GM18505 (cell line): ENCODE data around the gene ATP2B2.

Experiments
- ATAC-seq: cut with Tn5 transposase; IDR thresholded peaks from one replicate; pipeline ENCODE4 v1.9.1; 2021; ENCODE audit not compliant: unreplicated experiment
- POLR2A ChIP-seq: IDR thresholded peaks from 4 replicates; pipeline ENCODE4 v1.6.1; 2011; ENCODE audit warnings: borderline replicate concordance; ENCODE audit not compliant: insufficient read depth, insufficient read length; ENCODE audit errors: extremely low read depth

ATP2B2 gene

GRCh38 chr3:10505050-10505790 lies at the start of gene ATP2B2:
Gene ATP2B2, minus strand, starts transcription at chr3:10505586. Its CDS starts 56,043 bp downstream, at chr3:10449543.
- ATAC-seq: no peak
- TF ChIP-seq POLR2A: no peak

- ATAC-seq: no peak
These were observed 49.4 kb upstream of the ATP2B2 start for GRCh38 chr3:10554746-10555145.

DNA sequence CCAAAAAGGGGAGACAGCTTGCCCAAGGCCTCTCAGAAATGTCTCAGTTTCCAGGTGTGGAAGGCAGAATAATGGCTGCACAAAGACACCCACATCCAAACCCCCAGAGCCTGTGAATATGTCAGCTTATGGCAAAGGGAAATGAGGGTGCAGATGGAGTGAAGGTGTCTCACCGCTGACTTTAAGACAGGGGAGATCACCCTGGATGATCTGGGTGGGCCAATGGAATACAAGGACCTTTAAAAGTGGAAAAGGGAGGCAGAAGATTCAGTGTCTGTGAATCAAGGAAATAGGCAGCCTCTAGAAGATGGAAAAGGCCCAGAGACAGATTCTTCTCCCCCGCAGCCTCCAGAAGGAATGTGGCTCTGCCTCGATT lies 48.8 kb upstream of the ATP2B2 start:
- ATAC-seq: no peak
- TF ChIP-seq POLR2A: no peak

More at GRCh38 chr3:10554746-10555145, 49.4 kb upstream of the ATP2B2 start:
- no peak for TF ChIP-seq POLR2A

DNA sequence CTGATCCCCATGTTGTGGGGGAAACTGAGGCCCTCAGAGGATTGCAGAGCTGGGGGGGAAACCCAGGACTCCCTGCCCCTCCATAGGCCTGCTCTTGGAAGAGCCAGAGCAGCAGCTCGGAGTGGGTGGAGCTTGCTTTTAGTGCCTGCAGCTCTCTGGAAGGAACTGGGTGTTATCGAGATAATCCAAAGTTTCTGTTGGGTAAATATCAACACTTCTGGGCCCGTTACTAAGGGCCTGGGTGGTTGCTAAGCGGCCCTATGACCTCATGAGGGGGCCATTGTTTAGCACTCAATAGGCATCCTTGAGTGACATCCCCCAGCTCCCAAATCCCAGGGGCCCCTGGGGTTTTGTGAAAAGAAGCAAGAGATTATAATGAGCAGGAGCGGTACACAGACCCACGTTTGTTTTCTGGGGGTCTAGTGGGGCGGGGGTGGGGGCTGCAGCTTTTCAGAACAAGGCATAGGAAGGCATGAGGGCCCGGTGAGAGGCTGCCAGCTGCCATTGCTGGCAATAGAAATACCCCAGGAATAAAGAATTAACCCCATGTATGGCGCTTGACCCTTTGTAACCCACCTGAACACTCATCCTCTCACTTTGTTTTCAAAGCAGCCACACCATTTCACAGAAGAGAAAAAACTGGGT lies 48.3 kb upstream of the ATP2B2 start:
- TF ChIP-seq POLR2A: no peak
- ATAC-seq: no peak

GRCh38 chr3:10552631-10552943 lies 47.2 kb upstream of the ATP2B2 start:
- ATAC-seq: no peak
- no peak for TF ChIP-seq POLR2A

DNA sequence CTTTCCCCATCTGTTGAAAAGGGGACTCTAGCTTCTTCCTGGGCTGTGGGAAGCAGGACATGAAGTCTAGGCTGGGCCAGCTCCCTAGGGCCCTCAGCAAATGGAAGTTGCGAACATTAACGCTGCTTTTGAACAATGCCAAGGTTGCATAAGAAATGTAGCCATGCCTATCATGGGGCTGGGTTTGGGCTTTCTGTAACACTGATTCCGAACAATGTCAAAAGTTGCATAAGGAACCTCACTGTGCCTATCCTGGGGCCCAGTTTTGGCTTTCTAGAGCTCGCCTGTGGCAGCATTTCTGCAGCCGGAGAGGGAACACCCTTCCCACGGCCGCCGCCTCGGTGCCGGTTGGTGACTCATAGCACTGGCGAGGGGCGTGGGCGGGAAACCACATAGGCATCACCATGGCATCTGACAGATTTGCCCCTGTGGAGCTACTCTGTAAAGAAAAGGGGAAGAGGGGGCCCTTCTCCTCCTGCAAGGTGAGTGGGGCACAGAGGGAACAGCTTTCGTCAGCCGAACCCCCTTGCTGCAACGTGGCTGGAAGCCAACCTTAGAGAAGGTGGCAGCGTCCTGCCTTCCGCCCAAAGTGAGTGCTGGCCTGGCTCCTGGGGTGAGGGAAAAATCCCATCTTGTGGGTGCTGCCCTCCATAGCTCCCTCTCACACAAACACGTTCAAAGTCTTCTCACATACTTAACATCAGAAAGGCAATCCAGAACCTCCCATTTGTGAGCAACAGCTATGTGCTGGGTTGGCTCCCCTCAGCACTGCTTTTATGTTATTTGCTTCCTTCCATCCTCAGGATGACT lies 46.6 kb upstream of the ATP2B2 start:
- no peak for TF ChIP-seq POLR2A
- no peak for ATAC-seq

GRCh38 chr3:10551139-10551538 lies 45.8 kb upstream of the ATP2B2 start:
- no peak for TF ChIP-seq POLR2A
- no peak for ATAC-seq

DNA sequence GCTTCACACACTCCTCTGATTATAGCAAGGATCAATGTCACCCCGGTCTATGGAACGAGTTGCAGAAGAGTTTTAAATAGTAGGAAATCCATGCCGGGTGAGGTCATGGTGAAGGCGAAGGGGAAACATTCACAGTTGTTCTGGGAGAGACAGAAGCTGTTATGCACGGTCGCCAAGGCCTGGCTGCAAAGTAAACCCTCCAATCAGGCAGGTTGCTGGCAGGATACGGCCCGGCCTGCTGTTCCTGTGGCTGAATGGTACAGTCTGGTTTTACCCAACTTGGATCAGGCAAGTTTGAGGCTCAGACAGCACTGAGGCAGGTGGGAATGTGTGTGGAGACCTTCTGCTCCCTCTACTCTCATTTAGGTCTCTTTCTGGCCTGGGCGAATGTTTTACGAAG lies 45.3 kb upstream of the ATP2B2 start:
- TF ChIP-seq POLR2A: no peak
- ATAC-seq: no peak

DNA sequence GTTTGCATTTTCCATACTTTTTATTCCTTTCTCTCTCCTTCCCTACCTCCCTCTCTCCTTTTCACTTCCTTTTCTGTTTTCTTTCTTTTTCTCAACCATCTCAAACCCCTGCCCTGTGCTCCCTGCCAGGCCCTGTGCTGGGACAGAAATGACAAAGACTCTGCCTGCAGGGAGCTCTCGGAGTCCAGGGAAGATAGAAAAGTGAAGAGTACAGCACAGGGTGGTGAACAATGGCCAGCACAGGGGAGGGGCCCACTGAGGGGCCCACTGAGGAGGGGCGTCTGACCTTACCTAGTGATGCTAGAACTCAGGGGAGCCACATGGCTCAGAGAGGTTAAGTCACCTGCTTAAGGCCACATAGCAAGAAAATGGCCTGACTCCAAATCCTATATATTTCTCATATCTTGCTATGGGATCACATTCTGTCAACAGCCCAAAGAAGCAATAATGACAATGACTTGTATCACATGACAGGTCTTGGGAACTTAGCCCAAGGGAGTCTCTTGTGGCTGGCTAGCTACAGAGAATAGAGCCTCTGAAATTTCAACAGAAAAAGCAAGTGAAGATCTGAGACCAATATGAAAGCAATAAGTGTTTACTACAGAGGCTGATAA lies 44.3 kb upstream of the ATP2B2 start:
- no peak for ATAC-seq
- TF ChIP-seq POLR2A: no peak

- TF ChIP-seq POLR2A: no peak
- ATAC-seq: no peak
These were observed 43.6 kb upstream of the ATP2B2 start for GRCh38 chr3:10548992-10549391.

DNA sequence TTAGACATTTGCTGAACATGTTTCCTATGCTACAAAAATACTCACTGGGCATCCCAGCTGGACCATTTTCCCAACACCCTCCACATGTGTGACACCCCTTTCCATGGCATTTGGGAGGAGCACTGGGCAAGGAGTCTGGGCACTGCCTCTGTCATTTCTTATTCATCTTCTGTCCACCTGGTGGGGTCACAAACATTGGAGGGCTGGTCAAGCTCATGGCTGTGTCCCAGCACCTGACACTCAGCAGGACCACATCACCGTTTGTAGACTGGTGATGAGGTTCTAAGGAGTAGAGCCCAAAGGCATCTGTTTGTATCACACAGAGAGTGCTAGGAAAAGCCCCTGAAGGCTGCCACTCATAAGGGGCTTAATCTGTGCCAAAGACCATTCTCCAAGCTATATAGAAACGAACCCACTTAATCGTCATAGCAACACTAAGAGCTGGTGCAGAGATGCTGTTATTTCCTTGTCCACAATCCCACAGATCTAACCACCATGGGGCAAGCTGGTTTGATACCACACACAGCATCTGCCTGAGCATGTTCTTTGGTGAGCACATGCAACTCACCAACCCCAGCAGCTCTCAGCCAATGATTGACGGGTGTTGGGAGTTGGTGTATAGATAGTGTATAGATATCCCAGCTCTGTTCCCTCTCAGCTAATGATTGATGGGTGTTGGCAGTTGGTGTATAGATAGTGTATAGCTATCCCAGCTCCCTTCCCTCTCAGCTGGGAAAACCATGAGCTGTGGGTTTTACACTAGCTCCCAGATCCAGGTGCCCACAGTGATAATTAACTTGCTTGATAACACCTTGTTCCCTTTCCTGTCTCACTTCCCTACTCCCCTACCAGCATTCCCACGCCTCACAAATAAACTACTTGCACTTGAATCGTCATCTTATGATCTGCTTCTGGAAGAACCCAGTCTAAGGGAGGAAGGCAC lies 42.7 kb upstream of the ATP2B2 start:
- ATAC-seq: no peak
- TF ChIP-seq POLR2A: no peak

DNA sequence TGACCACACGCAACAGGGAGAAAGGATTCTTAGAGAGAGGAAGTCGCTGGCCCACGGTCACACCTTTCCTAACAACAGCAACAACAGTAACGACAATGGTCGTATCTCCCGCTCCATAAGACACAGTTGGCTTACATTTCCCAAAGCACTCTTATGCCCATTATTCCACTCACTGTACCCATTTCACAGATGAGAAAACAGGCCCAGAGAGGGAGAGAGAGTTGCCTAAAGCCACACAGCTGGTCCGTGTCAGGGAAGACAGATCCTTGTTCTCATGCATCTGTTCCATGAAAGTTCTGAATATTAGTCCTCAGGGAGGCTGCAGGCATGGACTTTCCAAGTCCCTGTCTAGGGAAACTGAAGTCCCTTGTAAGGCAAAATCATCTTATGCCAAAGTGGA lies 42.0 kb upstream of the ATP2B2 start:
- no peak for TF ChIP-seq POLR2A

More for the DNA sequence above, 42.0 kb upstream of the ATP2B2 start:
- ATAC-seq: no peak
